LNCAP (cell line): Measurements from ENCODE around the gene GPATCH4.

ENCODE experiments used
- TF ChIP-seq, protein P1 (sequence below): fragments of 450-650 bp; IDR thresholded peaks from 2 replicates; pipeline ENCODE4 v1.5.1; 2017; ENCODE audit warnings: mild to moderate bottlenecking

Gene GPATCH4

GRCh38 chr1:156572663-156573018, 28.6 kb downstream of the GPATCH4 start:
- TF ChIP-seq, protein P1, sequence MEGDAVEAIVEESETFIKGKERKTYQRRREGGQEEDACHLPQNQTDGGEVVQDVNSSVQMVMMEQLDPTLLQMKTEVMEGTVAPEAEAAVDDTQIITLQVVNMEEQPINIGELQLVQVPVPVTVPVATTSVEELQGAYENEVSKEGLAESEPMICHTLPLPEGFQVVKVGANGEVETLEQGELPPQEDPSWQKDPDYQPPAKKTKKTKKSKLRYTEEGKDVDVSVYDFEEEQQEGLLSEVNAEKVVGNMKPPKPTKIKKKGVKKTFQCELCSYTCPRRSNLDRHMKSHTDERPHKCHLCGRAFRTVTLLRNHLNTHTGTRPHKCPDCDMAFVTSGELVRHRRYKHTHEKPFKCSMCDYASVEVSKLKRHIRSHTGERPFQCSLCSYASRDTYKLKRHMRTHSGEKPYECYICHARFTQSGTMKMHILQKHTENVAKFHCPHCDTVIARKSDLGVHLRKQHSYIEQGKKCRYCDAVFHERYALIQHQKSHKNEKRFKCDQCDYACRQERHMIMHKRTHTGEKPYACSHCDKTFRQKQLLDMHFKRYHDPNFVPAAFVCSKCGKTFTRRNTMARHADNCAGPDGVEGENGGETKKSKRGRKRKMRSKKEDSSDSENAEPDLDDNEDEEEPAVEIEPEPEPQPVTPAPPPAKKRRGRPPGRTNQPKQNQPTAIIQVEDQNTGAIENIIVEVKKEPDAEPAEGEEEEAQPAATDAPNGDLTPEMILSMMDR, result no peak

GRCh38 chr1:156571919-156572662, 29.2 kb downstream of the GPATCH4 start, which contains the start of gene IQGAP3:
IQGAP3 (minus strand) TSS chr1:156572565; CDS start chr1:156572529, 36 bp downstream.
- TF ChIP-seq, protein P1, result no peak

GRCh38 chr1:156571261-156571852, 29.9 kb downstream of the GPATCH4 start:
- TF ChIP-seq, protein P1, result no peak

GRCh38 chr1:156566436-156566835, 34.8 kb downstream of the GPATCH4 start:
- TF ChIP-seq, protein P1, result no peak

DNA sequence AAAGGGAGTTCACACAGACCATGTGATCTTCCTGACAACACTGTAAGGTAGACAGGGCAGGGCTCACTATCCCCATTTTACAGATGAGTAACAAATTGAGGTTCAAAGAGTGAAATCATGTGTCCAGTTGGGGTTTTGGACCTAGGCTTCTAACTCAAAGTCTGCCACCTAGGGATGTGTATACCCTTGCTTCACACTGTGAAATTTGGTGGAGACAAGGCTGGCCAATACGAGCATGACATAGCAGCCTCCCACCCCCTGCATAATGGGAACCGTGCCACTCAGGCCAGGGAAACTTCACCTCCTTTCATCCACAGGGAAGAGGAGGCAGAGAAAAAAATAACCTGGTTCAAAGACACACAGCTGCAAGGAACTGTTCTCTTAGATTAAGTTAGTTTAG, 35.8 kb downstream of the GPATCH4 start:
- TF ChIP-seq, protein P1, result no peak

- TF ChIP-seq, protein P1, result no peak
Observed at GRCh38 chr1:156560585-156561163, 40.6 kb downstream of the GPATCH4 start.

GRCh38 chr1:156559797-156560385, 41.4 kb downstream of the GPATCH4 start:
- TF ChIP-seq, protein P1, result no peak
